Hepatic stellate cell (primary cell): ENCODE results near the gene STK25.

Source experiments
- DNase-seq: peaks from one replicate; pipeline ENCODE4 v3.0.0; 2011; ENCODE audit warnings: low spot score

The STK25 gene

GRCh38 chr2:241493092-241493491 is 15.3 kb downstream of the STK25 start:
- DNase-seq, result no peak

GRCh38 chr2:241492174-241492565 is 16.2 kb downstream of the STK25 start:
- DNase-seq, result no peak

GRCh38 chr2:241491549-241492173 is 16.7 kb downstream of the STK25 start:
- DNase-seq, result no peak

- DNase-seq, result no peak
These were observed 17.4 kb downstream of the STK25 start for GRCh38 chr2:241490825-241491506.

GRCh38 chr2:241489733-241490680 is 18.4 kb downstream of the STK25 start:
- DNase-seq, result no peak

GRCh38 chr2:241489088-241489487 is 19.3 kb downstream of the STK25 start:
- no peak for DNase-seq

- no peak for DNase-seq
These were observed 23.0 kb downstream of the STK25 start for GRCh38 chr2:241485172-241485911.

GRCh38 chr2:241483305-241483704 is 25.1 kb downstream of the STK25 start:
- no peak for DNase-seq

- DNase-seq, result no peak
These were observed 26.0 kb downstream of the STK25 start for GRCh38 chr2:241482126-241482955.

- DNase-seq, result no peak
These were observed 26.7 kb downstream of the STK25 start for GRCh38 chr2:241481687-241482086.

- DNase-seq, result no peak
These were observed 29.1 kb downstream of the STK25 start for GRCh38 chr2:241479026-241479898.

- no peak for DNase-seq
These were observed 30.2 kb downstream of the STK25 start for GRCh38 chr2:241478166-241478565.

GRCh38 chr2:241475267-241475666 is 33.1 kb downstream of the STK25 start:
- no peak for DNase-seq

- no peak for DNase-seq
These were observed 35.0 kb downstream of the STK25 start for GRCh38 chr2:241473399-241473798.

- DNase-seq, result no peak
These were observed 38.6 kb downstream of the STK25 start for GRCh38 chr2:241469746-241470145.

GRCh38 chr2:241468476-241468781 is 40.0 kb downstream of the STK25 start:
- DNase-seq, result no peak

GRCh38 chr2:241467777-241468475 is 40.5 kb downstream of the STK25 start:
- no peak for DNase-seq

- DNase-seq, result no peak
These were observed 42.2 kb downstream of the STK25 start for GRCh38 chr2:241466230-241466629.

- DNase-seq, result no peak
These were observed 42.8 kb downstream of the STK25 start for GRCh38 chr2:241465543-241465942.
